UCSD-AML1 (cell line): Measurements from ENCODE around the gene NDUFA11.

Experiments
- DNase-seq: peaks from one replicate; lab custom pipeline; 2025; ENCODE audit not compliant: unreplicated experiment; lab: John Stamatoyannopoulos, UW

NDUFA11 gene

DNA sequence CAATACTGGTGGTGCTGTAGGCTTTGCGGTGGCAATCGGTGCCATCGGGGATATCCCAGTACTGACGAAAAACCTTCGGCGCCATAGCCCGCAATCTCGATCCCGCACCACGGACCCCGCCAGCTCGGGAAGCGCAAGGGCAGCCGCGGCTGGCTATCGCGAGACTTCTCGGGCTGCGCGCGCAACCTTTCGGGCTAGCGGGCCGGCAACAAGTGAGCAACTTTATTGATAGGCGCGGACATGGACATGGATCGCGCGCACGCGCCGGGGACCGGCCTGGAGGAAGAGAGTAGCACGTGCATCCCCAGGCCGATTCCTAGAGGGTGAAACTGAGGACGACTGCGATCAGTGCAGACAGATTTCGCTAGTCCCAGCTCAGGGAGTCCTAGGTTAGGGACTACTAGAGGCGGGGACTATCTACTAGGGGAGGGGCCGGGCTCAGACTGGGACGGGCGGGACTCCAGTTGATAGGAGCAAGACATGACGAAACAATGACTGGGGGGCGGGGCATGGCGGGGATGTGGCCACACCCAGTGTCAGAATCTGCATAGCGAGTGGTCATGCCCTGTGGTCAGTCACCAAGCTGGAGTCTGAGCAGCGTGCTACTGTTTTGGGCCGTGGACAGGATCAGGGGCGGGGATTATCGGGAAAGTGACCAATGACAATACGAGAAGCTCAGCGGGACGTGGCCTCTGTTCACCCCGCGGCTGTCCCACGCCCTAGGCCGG, at the start of gene NDUFA11:
TSS of gene NDUFA11 (minus strand) at position 167 of the 728 bp plus-strand sequence. CDS start at position 85, 82 bp downstream.
- peak; percentile 100 for DNase-seq

DNA sequence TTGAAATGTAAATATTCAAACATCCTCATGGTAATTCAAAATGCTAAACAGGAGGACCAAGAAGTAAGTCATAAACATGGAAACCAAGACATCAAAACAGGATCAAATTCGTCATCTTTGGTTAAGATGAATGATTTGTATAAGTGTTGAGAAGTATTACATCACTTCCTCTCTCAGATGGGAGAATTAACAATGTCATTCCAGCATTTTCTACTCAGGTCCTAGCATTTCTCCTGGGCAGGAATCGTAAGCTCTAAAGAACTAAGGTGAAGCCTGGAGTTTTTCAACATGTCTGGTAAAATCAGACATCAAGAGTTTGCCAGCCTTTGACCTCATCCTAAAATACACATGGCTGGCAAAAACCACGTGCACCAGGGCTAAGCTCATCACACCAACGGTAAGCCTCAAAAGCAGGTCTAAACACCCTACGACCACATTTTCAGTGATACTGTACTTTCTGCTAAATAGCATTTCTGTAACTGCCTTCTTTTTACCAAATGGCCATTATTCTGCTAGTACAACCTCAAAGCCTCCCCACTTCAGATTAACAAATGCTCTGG, 49.5 kb upstream of the NDUFA11 start:
- DNase-seq, result no peak

- DNase-seq, result no peak
Measured at GRCh38 chr19:5952193-5953029, 48.8 kb upstream of the NDUFA11 start.

DNA sequence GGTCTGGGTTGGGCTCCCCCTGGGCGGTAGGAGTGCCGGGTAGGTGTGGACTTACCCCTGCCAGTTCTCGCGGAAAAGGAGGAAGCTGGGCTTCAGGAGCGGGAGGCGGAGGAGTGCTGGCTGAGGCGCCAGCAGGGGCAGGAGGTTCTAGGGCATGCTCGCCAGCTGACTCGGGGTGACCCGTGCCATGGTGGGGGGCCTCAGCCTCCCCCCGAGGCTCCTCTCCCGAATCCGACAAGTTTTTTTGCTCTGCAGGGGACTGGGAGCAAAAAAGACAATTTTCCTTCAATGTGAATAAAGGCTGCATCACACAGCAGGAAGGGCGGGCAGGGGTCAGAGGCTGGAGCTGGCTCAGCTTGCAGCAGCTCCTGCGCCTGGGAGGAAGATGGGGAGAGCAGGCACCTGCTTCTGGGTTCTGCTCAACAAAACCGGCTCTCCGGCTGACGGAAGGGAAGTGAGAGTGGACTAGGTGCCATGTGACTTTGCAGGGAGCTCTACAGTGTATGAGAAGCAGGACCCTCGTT, 47.8 kb upstream of the NDUFA11 start:
- no peak for DNase-seq

DNA sequence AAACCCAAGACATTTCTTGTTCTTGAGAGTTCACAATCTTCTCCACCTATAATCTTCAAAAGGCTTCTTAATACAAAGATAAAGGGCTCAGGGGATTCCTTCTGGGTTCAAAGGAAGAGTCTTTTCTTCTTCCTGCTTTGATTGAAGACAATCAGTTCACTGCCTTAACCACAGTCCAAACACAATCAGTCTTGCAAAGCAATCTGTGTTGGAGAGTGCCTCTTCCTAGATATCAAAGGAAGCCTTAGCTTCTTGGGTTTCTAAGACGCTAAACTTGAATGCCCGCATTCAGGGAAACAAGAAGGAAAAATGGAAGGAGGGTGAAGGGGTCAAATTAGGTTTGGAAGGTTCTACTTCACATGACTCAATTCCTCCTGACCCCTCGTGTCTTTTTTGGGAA, 47.2 kb upstream of the NDUFA11 start:
- DNase-seq, result no peak

- no peak for DNase-seq
Measured at GRCh38 chr19:5949792-5950305, 46.3 kb upstream of the NDUFA11 start.

- no peak for DNase-seq
Measured at GRCh38 chr19:5948752-5949564, 45.4 kb upstream of the NDUFA11 start.

DNA sequence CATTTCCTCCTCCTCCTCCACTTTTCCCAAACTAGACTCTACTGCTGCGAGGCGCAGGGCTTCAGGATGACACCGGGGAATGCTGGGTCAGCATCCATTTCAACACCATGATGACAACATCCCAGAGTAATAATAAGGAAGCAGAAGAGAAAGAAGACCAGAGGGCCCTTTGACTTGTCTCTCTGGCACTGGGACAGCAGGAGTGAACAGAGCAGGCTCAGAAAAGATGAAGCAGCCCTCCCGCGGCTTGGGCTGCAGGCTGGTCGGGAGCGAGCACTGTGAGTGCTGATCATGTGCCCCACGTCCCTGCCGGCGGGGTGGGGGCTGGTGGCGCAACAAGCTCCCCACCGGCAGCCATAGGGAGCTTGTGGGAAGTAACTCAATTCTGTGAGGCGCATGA, 43.8 kb upstream of the NDUFA11 start:
- DNase-seq, result no peak

DNA sequence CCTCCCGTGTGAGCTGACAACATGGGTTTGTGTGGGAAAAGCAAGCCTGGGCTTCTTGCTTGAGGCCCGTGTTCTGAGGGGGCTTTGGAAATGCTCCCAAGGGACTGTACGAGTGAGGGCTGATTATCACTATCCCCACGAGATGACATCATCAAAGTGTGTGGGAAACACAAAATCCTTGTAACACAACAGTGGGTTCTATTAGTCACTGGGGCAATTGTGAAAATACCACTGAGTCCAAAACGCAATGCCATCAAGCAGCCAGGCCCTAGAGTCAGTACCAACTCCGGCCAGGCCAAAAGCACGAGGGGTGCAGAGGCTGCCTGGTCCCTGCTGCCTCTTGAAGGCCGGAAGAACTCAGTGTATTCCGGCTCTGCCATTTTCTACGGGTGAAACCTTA, 40.0 kb upstream of the NDUFA11 start:
- no peak for DNase-seq

- DNase-seq, result no peak
Measured at GRCh38 chr19:5943045-5943444, 39.5 kb upstream of the NDUFA11 start.

GRCh38 chr19:5941673-5942072, 38.1 kb upstream of the NDUFA11 start:
- DNase-seq, result no peak

DNA sequence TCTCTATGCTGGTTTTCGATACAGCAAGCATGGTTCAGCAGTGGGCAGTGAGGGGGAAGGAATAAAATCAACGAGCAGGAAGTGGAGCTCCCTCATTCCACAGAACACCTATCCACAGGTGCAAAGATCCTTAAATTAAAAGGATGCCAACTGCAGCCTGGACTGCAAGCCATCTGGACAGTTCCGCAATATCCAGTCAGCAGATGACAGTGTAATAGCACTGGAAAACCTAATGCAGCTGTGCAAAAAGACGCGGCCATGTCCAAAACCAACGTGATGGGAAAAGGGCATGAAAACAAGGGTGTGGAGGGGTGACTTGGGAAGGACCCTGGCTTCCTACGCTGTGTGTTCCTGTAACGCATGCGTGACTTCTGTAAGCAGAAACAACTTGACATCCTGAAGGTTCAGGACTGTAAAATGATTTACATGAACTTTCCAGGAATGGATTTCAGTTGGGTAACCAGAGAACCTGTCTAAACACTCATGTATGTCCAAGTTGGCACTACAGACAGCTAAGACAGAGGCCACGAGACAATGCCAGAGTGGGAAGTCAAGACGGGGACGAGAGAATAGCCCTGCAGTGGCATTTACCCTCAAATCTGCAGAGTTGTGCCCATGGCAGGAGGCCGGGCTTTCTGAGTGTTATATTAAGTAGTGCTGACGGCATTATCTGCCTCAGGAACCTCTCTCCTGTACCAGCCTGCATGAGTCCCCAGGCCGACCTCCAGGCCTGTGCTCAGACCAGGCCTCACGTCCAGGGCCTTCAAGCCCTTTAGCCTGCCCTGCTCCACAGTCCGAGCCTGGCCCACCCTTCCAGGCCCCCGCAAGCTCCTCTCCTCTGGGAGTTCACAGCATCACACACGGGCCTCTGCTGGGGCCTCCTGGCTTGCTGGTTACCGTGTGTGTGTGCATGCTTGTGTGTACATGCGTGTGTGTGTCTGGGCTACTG, 36.9 kb upstream of the NDUFA11 start:
- DNase-seq, result no peak

DNA sequence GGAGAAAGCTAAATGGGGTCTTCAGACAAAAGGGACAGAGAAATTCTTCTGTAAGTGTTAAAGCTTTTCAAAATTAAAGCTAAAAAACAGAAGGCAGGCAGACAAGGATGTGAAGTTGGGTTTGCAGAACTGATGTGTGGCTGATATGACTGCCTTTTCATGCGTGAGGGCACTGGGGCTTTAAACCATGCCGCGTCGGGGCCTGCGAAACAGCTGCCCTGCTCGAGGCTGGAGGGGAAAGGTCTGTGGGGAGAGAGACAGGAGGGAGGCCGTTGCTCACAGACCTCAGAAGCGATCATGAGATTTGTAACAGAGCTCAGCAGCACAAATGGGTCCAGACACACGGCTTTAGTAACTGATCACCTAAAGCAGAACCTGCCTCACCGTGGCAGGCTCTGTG, 34.0 kb upstream of the NDUFA11 start:
- no peak for DNase-seq

- DNase-seq, result no peak
Measured at GRCh38 chr19:5936292-5936592, 32.7 kb upstream of the NDUFA11 start.

GRCh38 chr19:5935473-5936291, 32.1 kb upstream of the NDUFA11 start:
- no peak for DNase-seq

GRCh38 chr19:5934774-5935472, 31.3 kb upstream of the NDUFA11 start:
- DNase-seq, result no peak

DNA sequence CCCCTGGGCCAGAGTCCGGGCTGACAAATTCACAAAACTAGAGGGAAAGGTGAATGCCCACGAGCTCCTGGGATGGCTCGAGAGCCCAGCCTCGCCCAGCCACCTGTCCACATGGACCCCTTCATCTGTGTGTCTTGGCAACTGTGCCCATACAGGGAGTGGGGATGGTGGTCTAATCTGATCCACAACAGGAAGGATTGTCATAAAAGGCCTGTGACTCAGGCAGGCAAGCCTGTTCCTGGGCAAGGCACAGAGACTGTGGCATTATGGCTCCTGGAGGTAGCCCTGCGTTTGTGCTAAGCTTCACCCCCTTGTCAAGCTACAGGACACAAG, 30.4 kb upstream of the NDUFA11 start:
- no peak for DNase-seq

DNA sequence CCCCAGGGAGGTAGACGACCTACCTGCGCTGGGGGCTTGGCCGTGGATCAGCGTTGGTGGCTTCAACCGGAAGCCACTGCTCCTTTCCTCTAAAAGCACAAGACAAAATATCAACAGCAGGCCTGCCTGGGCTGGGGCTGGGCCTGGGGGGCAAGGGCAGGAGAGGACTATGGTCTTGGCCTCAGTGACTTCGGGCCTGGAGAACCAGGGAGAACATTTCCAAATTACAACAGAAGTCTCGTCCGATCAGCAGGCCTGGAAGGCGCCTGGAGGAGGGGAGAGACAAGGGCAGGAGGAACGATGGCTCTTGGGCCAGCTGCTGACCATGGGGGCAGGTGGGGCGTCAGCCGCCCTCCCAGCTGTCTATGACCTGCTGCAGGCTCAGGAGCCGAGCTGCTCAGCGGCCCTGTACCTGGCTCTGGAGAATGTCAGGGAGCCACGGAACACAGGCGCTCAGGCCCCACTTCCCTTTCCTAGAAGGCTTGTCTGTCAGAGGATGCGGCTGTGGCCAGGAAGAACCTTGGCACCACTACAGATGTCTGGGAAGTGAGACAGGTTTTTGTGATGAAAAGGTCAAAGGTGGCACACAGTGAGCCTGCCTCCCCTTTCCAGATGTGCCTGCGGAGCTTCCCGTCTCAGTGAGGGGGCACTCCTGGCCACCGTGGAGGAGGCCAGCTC, 29.9 kb upstream of the NDUFA11 start:
- no peak for DNase-seq
